Stomach (tissue), 4 donors: ENCODE data around the gene ANP32B.

Experiments used
- EP300 ChIP-seq: sonication (generic); formaldehyde crosslinking; IDR thresholded peaks from one replicate; pipeline ENCODE4 v1.6.1; 2017; ENCODE audit warnings: antibody characterized with exemption
- POLR2A ChIP-seq, 4 donors: fragments of 450-650 bp; IDR thresholded peaks; one replicate each; pipeline ENCODE4 v1.6.1; 2016; ENCODE audit warnings: antibody characterized with exemption in 4 of 4, control low read depth in 2 of 4, mild to moderate bottlenecking in 1 of 4, moderate library complexity in 1 of 4
- TF ChIP-seq, protein P1 (sequence below), 7 experiments: fragments of 450-650 bp in 4 of 7; fragments of 200-600 bp in 3 of 7; sonication (generic) in 3 of 7; IDR thresholded peaks; one replicate each; pipeline ENCODE4 v1.5.1; 2016 to 2019; ENCODE audit warnings: antibody characterized with exemption in 7 of 7, control low read depth in 2 of 7, mild to moderate bottlenecking in 1 of 7

DNA sequence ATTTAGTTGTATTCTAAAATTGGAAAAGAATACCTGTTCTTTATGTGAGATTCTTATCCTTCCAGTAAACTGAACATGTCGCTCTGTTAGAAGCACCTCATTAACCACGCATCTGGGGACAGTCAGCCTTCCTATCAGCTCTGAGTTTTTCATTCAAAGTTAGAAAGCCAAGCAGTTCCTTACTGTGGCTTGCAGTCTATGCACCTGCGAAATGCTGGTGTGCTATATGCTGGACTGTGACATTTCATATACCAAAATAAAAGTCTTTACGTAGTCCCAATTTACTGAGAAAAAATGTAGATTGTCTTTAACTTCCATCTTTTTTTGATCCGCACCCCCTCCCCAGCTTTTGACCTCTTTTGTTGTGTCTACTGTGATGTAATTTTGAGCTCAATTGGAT is 4.3 kb downstream of the ANP32B start:
- TF ChIP-seq, protein P1, sequence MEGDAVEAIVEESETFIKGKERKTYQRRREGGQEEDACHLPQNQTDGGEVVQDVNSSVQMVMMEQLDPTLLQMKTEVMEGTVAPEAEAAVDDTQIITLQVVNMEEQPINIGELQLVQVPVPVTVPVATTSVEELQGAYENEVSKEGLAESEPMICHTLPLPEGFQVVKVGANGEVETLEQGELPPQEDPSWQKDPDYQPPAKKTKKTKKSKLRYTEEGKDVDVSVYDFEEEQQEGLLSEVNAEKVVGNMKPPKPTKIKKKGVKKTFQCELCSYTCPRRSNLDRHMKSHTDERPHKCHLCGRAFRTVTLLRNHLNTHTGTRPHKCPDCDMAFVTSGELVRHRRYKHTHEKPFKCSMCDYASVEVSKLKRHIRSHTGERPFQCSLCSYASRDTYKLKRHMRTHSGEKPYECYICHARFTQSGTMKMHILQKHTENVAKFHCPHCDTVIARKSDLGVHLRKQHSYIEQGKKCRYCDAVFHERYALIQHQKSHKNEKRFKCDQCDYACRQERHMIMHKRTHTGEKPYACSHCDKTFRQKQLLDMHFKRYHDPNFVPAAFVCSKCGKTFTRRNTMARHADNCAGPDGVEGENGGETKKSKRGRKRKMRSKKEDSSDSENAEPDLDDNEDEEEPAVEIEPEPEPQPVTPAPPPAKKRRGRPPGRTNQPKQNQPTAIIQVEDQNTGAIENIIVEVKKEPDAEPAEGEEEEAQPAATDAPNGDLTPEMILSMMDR (IDR thresholded peaks at IDR 0.05): no peak
- TF ChIP-seq EP300 (no peak), POLR2A (IDR thresholded peaks at IDR 0.05) (no peak)
